HepG2 (cell line): ENCODE data around the gene NSUN5. TPM values are rescaled to one million over a fixed set of nuclear protein-coding genes. Genes with fewer than 3 reads are reported as not detected.

Experiments
- HDAC1 ChIP-seq: sonication (generic); formaldehyde crosslinking; IDR thresholded peaks from 2 replicates; pipeline ENCODE4 v1.5.1; 2020; ENCODE audit warnings: mild to moderate bottlenecking, missing genetic modification reagents
- HDAC2 ChIP-seq: sonication (generic); formaldehyde crosslinking; IDR thresholded peaks from 2 replicates; pipeline ENCODE4 v1.4.0; 2020; ENCODE audit warnings: missing genetic modification reagents
- HNF1B ChIP-seq: sonication (generic); formaldehyde crosslinking; IDR thresholded peaks from 2 replicates; pipeline ENCODE4 v1.5.1; 2020; ENCODE audit warnings: mild to moderate bottlenecking, moderate library complexity, missing genetic modification reagents
- KDM2A ChIP-seq: sonication (generic); formaldehyde crosslinking; IDR thresholded peaks from 2 replicates; pipeline ENCODE4 v1.4.0; 2020; ENCODE audit warnings: low read depth, missing genetic modification reagents, borderline replicate concordance
- PITX1 ChIP-seq: sonication (generic); formaldehyde crosslinking; IDR thresholded peaks from 2 replicates; pipeline ENCODE4 v1.5.1; 2020; ENCODE audit warnings: mild to moderate bottlenecking, missing genetic modification reagents
- RAD21 ChIP-seq: fragments of 450-650 bp; formaldehyde crosslinking; IDR thresholded peaks from 2 replicates; pipeline ENCODE4 v1.5.0; 2020; ENCODE audit warnings: mild to moderate bottlenecking
- RCOR2 ChIP-seq: IDR thresholded peaks from 2 replicates; pipeline ENCODE4 v1.6.1; 2016; ENCODE audit warnings: missing biosample characterization, missing genetic modification reagents
- RFXAP ChIP-seq: sonication (generic); formaldehyde crosslinking; IDR thresholded peaks from 2 replicates; pipeline ENCODE4 v1.4.0; 2020; ENCODE audit warnings: missing genetic modification reagents, borderline replicate concordance
- SIX1 ChIP-seq: sonication (generic); formaldehyde crosslinking; IDR thresholded peaks from 2 replicates; pipeline ENCODE4 v1.4.0; 2020; ENCODE audit warnings: missing genetic modification reagents, borderline replicate concordance
- SMAD1 ChIP-seq: sonication (generic); formaldehyde crosslinking; IDR thresholded peaks from 2 replicates; pipeline ENCODE4 v1.4.0; 2020; ENCODE audit warnings: missing genetic modification reagents, low read depth, mild to moderate bottlenecking, borderline replicate concordance
- STAG1 ChIP-seq: sonication (generic); formaldehyde crosslinking; IDR thresholded peaks from 2 replicates; pipeline ENCODE4 v1.4.0; 2020; ENCODE audit warnings: missing genetic modification reagents
- TFDP1 ChIP-seq: IDR thresholded peaks from 2 replicates; pipeline ENCODE4 v1.6.1; 2016; ENCODE audit warnings: missing compliant biosample characterization, missing genetic modification reagents, borderline replicate concordance
- UBTF ChIP-seq: sonication (generic); formaldehyde crosslinking; IDR thresholded peaks from 2 replicates; pipeline ENCODE4 v1.4.0; 2020; ENCODE audit warnings: mild to moderate bottlenecking, missing genetic modification reagents
- ZNF12 ChIP-seq: sonication (generic); formaldehyde crosslinking; IDR thresholded peaks from 2 replicates; pipeline ENCODE4 v1.5.0; 2020; ENCODE audit warnings: missing genetic modification reagents
- ZNF687 ChIP-seq: sonication (generic); formaldehyde crosslinking; IDR thresholded peaks from 2 replicates; pipeline ENCODE4 v1.5.1; 2020; ENCODE audit warnings: mild to moderate bottlenecking, missing genetic modification reagents, moderate library complexity
- ZNF883 ChIP-seq: sonication (generic); formaldehyde crosslinking; IDR thresholded peaks from 2 replicates; pipeline ENCODE4 v1.5.1; 2020; ENCODE audit warnings: mild to moderate bottlenecking, missing genetic modification reagents; ENCODE audit errors: not compliant biosample characterization
- polyA plus RNA-seq, 8 experiments: library from polyadenylated mRNA; depleted of rRNA in 3 of 8; stranded (reverse) in 7 of 8; unstranded in 1 of 8; fragments of >200 nt; fragmentation: Illumina TruSeq in 4 of 8; extraction: Trizol in 4 of 8; gene quantifications; 2 replicates each; pipeline versions ENCODE4 v1.2.1 to v1.2.3, GENCODE V29; 2011 to 2016; ENCODE audit warnings: low read depth in 4 of 8, missing spikeins in 1 of 8, mixed read lengths in 1 of 8; ENCODE audit not compliant: insufficient read depth in 1 of 8
- total RNA-seq, 5 experiments: library from RNA; depleted of rRNA; stranded (reverse); fragments of >200 nt; fragmentation: Illumina TruSeq; extraction: Trizol; gene quantifications; 2 replicates each; pipeline ENCODE4 v1.2.3, GENCODE V29; 2016; ENCODE audit warnings: low read depth in 1 of 5
- TF ChIP-seq, protein P1 (sequence below): sonication (generic); formaldehyde crosslinking; IDR thresholded peaks from 2 replicates; pipeline ENCODE4 v1.4.0; 2020; ENCODE audit warnings: missing genetic modification reagents

The NSUN5 gene
- total and polyA plus RNA-seq, 2 of the 13 experiments (the other 11 are each of a cell fraction or from before 2014, with no cell fraction given): 19.9 to 35.8 TPM

GRCh38 chr7:73342645-73343044 lies 34.0 kb upstream of the NSUN5 start (continued):
- 0 out of 2 replicates have a peak, but pooled peaks have one; percentile 25 for TF ChIP-seq UBTF
- TF ChIP-seq HNF1B (CRISPR knock-in tag): 0 out of 2 replicates have a peak, but pooled peaks have one; percentile 36
- no peak for TF ChIP-seq SMAD1
- peak; percentile 50; the same call in 1 of the 2 replicates for TF ChIP-seq HDAC2 (CRISPR knock-in tag)
- peak; percentile 90 for TF ChIP-seq STAG1 (CRISPR knock-in tag)
- TF ChIP-seq ZNF12 (CRISPR knock-in tag): 0 out of 2 replicates have a peak, but pooled peaks have one; percentile 16
- 0 out of 2 replicates have a peak, but pooled peaks have one; percentile 38 for TF ChIP-seq RCOR2 (CRISPR knock-in tag)
- 0 out of 2 replicates have a peak, but pooled peaks have one; percentile 62 for TF ChIP-seq RFXAP (CRISPR knock-in tag)
- peak; percentile 31; the same call in 1 of the 2 replicates for TF ChIP-seq SIX1
- peak; percentile 53; the same call in 1 of the 2 replicates for TF ChIP-seq PITX1
- peak; percentile 62; the same call in 1 of the 2 replicates for TF ChIP-seq TFDP1
- peak; percentile 39; the same call in 1 of the 2 replicates for TF ChIP-seq HDAC1 (CRISPR knock-in tag)
- peak; percentile 45; the same call in 1 of the 2 replicates for TF ChIP-seq KDM2A
- peak; percentile 81 for TF ChIP-seq ZNF687
- peak; percentile 69 for TF ChIP-seq RAD21 (CRISPR knock-in tag)
- TF ChIP-seq ZNF883: peak; percentile 25
- TF ChIP-seq, protein P1, sequence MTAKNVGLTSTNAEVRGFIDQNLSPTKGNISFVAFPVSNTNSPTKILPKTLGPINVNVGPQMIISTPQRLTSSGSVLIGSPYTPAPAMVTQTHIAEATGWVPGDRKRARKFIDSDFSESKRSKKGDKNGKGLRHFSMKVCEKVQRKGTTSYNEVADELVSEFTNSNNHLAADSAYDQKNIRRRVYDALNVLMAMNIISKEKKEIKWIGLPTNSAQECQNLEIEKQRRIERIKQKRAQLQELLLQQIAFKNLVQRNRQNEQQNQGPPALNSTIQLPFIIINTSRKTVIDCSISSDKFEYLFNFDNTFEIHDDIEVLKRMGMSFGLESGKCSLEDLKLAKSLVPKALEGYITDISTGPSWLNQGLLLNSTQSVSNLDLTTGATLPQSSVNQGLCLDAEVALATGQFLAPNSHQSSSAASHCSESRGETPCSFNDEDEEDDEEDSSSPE: peak; percentile 55; the same call in 1 of the 2 replicates
